ENCODE measurements around the gene PDE8B.

DNA sequence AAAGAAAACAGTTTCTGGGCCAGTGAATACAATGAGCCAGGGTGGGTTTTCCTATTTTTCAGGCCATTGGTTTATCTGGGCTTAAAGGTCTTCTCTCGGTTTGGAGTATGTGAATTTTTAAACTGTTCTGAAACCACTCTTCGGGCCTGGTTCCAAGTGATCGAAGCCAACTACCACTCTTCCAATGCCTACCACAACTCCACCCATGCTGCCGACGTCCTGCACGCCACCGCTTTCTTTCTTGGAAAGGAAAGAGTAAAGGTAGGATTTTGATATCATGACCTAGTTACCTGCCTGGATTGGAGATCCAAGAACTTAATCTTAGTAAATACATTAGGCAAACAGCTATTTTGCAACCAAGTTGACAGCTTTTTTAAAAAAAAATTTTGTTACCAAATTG is 202.6 kb downstream of the PDE8B start:
- TF ChIP-seq YY1 (IDR thresholded peaks at IDR 0.05; ENCODE audit: low read depth) (no peak), NFIC (IDR thresholded peaks at IDR 0.05) (no peak), TAF1 (IDR thresholded peaks at IDR 0.05; ENCODE audit: low read depth) (no peak), ZBTB7A (IDR thresholded peaks at IDR 0.05; ENCODE audit: low read depth) (no peak), EP300 (IDR thresholded peaks at IDR 0.05; ENCODE audit: borderline replicate concordance) (no peak), FOXM1 (IDR thresholded peaks at IDR 0.05; ENCODE audit: borderline replicate concordance, low read depth) (no peak), CEBPB (IDR thresholded peaks at IDR 0.05) (no peak), TEAD4 (IDR thresholded peaks at IDR 0.05) (no peak), CREB1 (IDR thresholded peaks at IDR 0.05; ENCODE audit: low read depth) (no peak), RAD21 (IDR thresholded peaks at IDR 0.05; ENCODE audit: low read depth) (no peak)
- TF ChIP-seq, protein P1, sequence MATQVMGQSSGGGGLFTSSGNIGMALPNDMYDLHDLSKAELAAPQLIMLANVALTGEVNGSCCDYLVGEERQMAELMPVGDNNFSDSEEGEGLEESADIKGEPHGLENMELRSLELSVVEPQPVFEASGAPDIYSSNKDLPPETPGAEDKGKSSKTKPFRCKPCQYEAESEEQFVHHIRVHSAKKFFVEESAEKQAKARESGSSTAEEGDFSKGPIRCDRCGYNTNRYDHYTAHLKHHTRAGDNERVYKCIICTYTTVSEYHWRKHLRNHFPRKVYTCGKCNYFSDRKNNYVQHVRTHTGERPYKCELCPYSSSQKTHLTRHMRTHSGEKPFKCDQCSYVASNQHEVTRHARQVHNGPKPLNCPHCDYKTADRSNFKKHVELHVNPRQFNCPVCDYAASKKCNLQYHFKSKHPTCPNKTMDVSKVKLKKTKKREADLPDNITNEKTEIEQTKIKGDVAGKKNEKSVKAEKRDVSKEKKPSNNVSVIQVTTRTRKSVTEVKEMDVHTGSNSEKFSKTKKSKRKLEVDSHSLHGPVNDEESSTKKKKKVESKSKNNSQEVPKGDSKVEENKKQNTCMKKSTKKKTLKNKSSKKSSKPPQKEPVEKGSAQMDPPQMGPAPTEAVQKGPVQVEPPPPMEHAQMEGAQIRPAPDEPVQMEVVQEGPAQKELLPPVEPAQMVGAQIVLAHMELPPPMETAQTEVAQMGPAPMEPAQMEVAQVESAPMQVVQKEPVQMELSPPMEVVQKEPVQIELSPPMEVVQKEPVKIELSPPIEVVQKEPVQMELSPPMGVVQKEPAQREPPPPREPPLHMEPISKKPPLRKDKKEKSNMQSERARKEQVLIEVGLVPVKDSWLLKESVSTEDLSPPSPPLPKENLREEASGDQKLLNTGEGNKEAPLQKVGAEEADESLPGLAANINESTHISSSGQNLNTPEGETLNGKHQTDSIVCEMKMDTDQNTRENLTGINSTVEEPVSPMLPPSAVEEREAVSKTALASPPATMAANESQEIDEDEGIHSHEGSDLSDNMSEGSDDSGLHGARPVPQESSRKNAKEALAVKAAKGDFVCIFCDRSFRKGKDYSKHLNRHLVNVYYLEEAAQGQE (IDR thresholded peaks at IDR 0.05; ENCODE audit: low read depth): no peak
- TF ChIP-seq, protein P2, sequence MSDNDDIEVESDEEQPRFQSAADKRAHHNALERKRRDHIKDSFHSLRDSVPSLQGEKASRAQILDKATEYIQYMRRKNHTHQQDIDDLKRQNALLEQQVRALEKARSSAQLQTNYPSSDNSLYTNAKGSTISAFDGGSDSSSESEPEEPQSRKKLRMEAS (IDR thresholded peaks at IDR 0.05): no peak

Data from Ishikawa (cell line).